ENCODE measurements around the gene GPRIN1. TPM values are rescaled to one million over a fixed set of nuclear protein-coding genes. Genes with fewer than 3 reads are reported as not detected.

Gene GPRIN1
- total RNA-seq, 4 donors from 2014 or later: 0.83 to 1.9 (median 1.2) TPM

DNA sequence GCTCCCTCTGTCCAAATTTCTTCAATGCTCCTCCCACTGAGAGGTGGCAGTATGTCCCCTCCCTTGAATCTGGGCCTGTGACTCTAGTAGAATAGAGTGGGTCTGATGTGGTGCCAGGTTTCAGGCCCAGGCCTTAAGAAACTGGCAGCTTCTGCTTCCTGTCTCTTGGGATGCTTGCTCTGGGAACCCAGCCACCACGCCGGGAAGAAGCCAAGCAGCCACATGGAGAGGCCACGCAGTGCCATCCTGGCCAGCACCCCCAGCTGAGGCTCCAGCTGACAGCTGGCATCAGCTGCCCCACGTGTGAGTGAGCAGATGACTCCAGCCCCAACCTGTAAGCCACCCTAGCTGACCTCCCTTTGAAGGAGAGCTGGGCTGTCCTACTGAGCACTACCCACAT, 30.0 kb upstream of the GPRIN1 start:
- H3K27ac ChIP-seq: no peak overlapping the region
- H3K4me1 ChIP-seq: no peaks in the 10 kb centered on the region
- H3K9me3 ChIP-seq: no peaks in the 10 kb centered on the region
- H3K36me3 ChIP-seq: no peaks in the 10 kb centered on the region
- no peaks in the 10 kb centered on the region for H3K27me3 ChIP-seq
- TF ChIP-seq POLR2A (IDR thresholded peaks at IDR 0.05): no peak
- TF ChIP-seq, protein P1, sequence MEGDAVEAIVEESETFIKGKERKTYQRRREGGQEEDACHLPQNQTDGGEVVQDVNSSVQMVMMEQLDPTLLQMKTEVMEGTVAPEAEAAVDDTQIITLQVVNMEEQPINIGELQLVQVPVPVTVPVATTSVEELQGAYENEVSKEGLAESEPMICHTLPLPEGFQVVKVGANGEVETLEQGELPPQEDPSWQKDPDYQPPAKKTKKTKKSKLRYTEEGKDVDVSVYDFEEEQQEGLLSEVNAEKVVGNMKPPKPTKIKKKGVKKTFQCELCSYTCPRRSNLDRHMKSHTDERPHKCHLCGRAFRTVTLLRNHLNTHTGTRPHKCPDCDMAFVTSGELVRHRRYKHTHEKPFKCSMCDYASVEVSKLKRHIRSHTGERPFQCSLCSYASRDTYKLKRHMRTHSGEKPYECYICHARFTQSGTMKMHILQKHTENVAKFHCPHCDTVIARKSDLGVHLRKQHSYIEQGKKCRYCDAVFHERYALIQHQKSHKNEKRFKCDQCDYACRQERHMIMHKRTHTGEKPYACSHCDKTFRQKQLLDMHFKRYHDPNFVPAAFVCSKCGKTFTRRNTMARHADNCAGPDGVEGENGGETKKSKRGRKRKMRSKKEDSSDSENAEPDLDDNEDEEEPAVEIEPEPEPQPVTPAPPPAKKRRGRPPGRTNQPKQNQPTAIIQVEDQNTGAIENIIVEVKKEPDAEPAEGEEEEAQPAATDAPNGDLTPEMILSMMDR (IDR thresholded peaks at IDR 0.05): no peak
- no peak for DNase-seq
- no peak overlapping the region for H3K4me3 ChIP-seq

DNA sequence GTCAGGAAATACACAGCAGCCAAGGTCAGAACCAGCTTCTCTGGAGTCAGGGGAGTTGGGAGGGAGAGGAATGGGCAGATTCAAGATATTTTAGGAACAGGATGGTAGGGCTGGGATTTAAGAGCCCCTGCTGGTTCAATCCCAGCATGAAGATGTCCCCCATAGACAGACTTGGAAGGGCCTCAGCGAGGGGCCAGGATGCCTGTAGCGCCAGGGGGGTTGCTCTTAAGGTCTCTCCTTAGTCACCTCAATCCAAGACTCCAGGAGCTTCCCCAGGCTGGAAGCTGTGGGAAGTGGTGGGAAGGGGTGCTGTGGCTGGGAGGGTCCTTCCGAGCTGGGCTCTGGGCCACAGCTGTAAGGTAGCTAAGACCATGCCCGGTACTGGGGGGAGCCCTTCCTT, 29.3 kb upstream of the GPRIN1 start:
- no peak overlapping the region for H3K4me3 ChIP-seq
- H3K27me3 ChIP-seq: no peaks in the 10 kb centered on the region
- TF ChIP-seq, protein P1 (IDR thresholded peaks at IDR 0.05): no peak
- no peak for TF ChIP-seq POLR2A (IDR thresholded peaks at IDR 0.05)
- peaks cover 0 to 1% (median 0%) of the 10 kb centered on the region in 4 donors for H3K4me1 ChIP-seq
- no peaks in the 10 kb centered on the region for H3K9me3 ChIP-seq
- no peak overlapping the region for H3K27ac ChIP-seq
- no peak for DNase-seq
- no peaks in the 10 kb centered on the region for H3K36me3 ChIP-seq

DNA sequence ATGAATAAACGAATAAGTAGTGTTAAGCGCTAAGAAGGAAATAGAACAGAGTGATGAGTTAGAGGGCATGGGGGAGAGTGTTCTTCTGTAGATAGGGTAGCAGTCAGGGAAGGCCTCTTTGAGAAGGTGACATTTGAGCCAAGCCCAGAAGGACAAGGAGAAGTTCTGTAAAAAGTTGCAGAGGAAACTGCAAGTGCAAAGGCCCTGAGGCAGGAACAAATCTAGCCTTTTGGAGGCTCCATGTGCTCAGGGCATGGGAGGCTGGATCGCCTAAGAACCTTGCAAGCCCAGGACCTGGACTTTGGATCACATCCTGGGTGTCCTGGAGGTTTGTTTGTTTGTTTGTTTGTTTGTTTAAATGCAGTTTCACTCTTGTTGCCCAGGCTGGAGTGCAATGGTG, 28.5 kb upstream of the GPRIN1 start:
- TF ChIP-seq, protein P1 (IDR thresholded peaks at IDR 0.05): no peak
- no peak for TF ChIP-seq POLR2A (IDR thresholded peaks at IDR 0.05)
- Histone ChIP-seq H3K27ac (no peak overlapping the region), H3K36me3 (no peaks in the 10 kb centered on the region), H3K27me3 (no peaks in the 10 kb centered on the region), H3K9me3 (no peaks in the 10 kb centered on the region), H3K4me1 (peaks cover 0 to 6% (median 0%) of the 10 kb centered on the region in 4 donors), H3K4me3 (no peak overlapping the region)
- DNase-seq: no peak

DNA sequence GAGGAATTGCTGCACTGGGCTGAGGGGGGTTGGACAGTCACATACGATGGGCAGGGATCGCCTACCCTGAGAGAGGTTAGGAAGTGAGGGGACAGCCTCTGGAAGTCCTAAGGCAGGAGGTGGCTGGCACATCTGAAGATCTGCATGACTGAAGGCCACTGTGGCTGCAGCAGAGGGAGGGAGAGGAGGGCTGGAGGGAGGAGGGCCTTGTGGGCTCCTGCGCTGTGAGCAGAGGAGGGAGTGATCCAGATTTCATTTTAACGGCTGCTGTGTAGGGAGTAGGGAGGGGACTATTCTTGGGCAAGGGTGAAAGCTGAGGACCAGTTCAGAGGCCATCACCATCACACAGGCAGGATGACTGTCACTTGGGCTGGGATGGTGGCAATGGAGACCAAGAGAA, 27.6 kb upstream of the GPRIN1 start:
- no peak for TF ChIP-seq POLR2A (IDR thresholded peaks at IDR 0.05)
- TF ChIP-seq, protein P1 (IDR thresholded peaks at IDR 0.05): no peak
- no peak for DNase-seq
- H3K27me3 ChIP-seq: no peaks in the 10 kb centered on the region

DNA sequence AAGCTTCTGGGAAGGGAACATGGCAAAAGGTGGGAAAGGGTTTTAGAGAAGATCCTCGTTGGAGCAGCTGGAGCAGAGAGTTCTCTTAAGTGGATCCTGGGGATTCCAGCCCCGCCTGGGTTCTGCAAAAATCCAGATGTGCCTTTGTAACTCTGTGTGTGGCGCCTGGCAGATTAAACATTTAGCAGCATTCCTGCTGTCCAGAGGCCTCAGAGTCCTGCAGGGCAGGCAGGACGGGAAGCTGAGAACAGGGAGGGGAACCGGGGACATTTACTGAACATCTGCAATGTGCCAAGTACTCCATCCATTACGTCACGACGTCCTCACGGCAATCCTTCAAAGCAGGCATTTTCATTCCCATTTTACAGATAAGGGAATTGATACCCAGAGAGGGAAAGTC, 26.5 kb upstream of the GPRIN1 start:
- no peaks in the 10 kb centered on the region for H3K27me3 ChIP-seq
- H3K4me3 ChIP-seq: no peak overlapping the region
- peaks cover 0 to 6% (median 0%) of the 10 kb centered on the region in 4 donors for H3K4me1 ChIP-seq
- H3K9me3 ChIP-seq: no peaks in the 10 kb centered on the region
- TF ChIP-seq POLR2A (IDR thresholded peaks at IDR 0.05): no peak
- TF ChIP-seq, protein P1 (IDR thresholded peaks at IDR 0.05): no peak
- DNase-seq: no peak
- no peak overlapping the region for H3K27ac ChIP-seq
- no peaks in the 10 kb centered on the region for H3K36me3 ChIP-seq

More for the DNA sequence above, 27.6 kb upstream of the GPRIN1 start:
- H3K36me3 ChIP-seq: no peaks in the 10 kb centered on the region
- H3K27ac ChIP-seq: no peak overlapping the region
- H3K9me3 ChIP-seq: no peaks in the 10 kb centered on the region
- H3K4me3 ChIP-seq: no peak overlapping the region
- H3K4me1 ChIP-seq: peaks cover 0 to 6% (median 0%) of the 10 kb centered on the region in 4 donors

DNA sequence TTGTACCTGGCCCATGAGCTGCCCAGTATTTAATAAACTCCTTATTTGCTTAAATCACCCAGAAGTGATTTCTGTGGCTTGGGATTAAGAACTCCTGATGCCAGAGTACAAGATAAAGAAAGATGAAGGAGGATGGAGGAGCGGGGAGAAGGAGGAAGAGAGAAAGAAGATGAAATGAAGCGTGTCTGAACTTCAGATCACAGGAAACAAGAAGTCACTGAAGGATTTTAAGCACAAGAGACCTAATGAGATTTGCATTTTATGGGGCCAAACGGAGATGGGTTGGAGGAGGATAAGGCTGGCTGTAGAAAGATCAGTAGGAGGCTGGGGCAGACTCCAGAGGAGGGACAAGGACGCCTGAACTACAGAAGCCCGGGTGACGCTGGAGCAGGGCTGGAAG, 23.6 kb upstream of the GPRIN1 start:
- Histone ChIP-seq H3K4me1 (peaks cover 0 to 17% (median 12%) of the 10 kb centered on the region in 4 donors), H3K27me3 (peaks cover 0 to 27% of the 10 kb centered on the region in 2 donors), H3K9me3 (no peaks in the 10 kb centered on the region), H3K27ac (no peak overlapping the region), H3K36me3 (no peaks in the 10 kb centered on the region), H3K4me3 (no peak overlapping the region)
- TF ChIP-seq POLR2A (IDR thresholded peaks at IDR 0.05): no peak
- TF ChIP-seq, protein P1 (IDR thresholded peaks at IDR 0.05): no peak
- DNase-seq: no peak

All from Peyer's patch (tissue), 4 donors.